HepG2 (cell line): Measurements from ENCODE around the gene HSCB. TPM values are rescaled to one million over a fixed set of nuclear protein-coding genes. Genes with fewer than 3 reads are reported as not detected.

Source experiments
- ATAC-seq: fragments of 200-7000 bp; cut with Tn5 transposase; 3 replicates; pipeline ENCODE4 v1.9.1; 2020; ENCODE audit warnings: mild to moderate bottlenecking, moderate library complexity
- BruUV-seq: library from RNA; stranded (reverse); fragments of 400-500 nt; replicated peaks from 2 replicates; lab custom pipeline; 2021; lab: Mats Ljungman, UMichigan
- CTCF ChIA-PET: fragments of 300-600 bp; formaldehyde crosslinking; extraction: SDS; loops from one replicate; lab custom pipeline; 2021; ENCODE audit warnings: low total read pairs, inconsistent platforms, low intra/inter-chr PET ratio; lab: Yijun Ruan, JAX
- POLR2A ChIA-PET: fragments of 350-600 bp; sonication (Branson Sonifier 250); formaldehyde crosslinking; loops from one replicate; lab custom pipeline; 2020; ENCODE audit warnings: antibody characterized with exemption, inconsistent platforms; lab: Yijun Ruan, JAX
- DNase-seq: peaks from one replicate; pipeline ENCODE4 v3.0.0-alpha.2; 2015; ENCODE audit warnings: low spot score
- FAIRE-seq: peaks from 3 replicates; lab custom pipeline; 2011; peaks lifted over from hg19 to GRCh38; lab: Jason Lieb, UNC
- H2AFZ ChIP-seq: one replicate; pipeline ENCODE4 v1.6.1; 2011; ENCODE audit warnings: low read length, inconsistent platforms
- H3K27ac ChIP-seq: fragments of 300-600 bp; 3 replicates; pipeline ENCODE4 v1.8.0; 2011; ENCODE audit warnings: mixed run types, mild to moderate bottlenecking, mixed read lengths, low read length, inconsistent platforms; ENCODE audit not compliant: insufficient read depth; ENCODE audit errors: extremely low read length
- H3K27me3 ChIP-seq, 2 experiments: fragments of 200-600 bp in 1 of 2; 2 replicates in 1 of 2; 3 replicates in 1 of 2; pipeline versions ENCODE4 v1.6.0 to v1.8.0; 2011; ENCODE audit warnings: low read length in 2 of 2, mild to moderate bottlenecking in 2 of 2, moderate library complexity in 2 of 2, inconsistent platforms in 1 of 2; ENCODE audit not compliant: insufficient read depth in 2 of 2, control insufficient read depth in 1 of 2
- H3K36me3 ChIP-seq, 2 experiments: fragments of 200-600 bp in 1 of 2; replicated peaks in 1 of 2; 2 replicates in 1 of 2; 3 replicates in 1 of 2; pipeline versions ENCODE4 v1.5.1 to v1.8.0; 2011; ENCODE audit warnings: low read length in 2 of 2, inconsistent platforms in 1 of 2; ENCODE audit not compliant: insufficient read depth in 2 of 2, control insufficient read depth in 1 of 2
- H3K4me1 ChIP-seq: 2 replicates; pipeline ENCODE4 v1.5.1; 2012; ENCODE audit warnings: low read length, inconsistent platforms; ENCODE audit not compliant: insufficient read depth
- H3K4me2 ChIP-seq: 2 replicates; pipeline ENCODE4 v1.6.0; 2011; ENCODE audit warnings: low read depth, low read length, inconsistent platforms
- H3K4me3 ChIP-seq, 3 experiments: fragments of 200-600 bp in 1 of 3; sonication (generic), shearing (Covaris generic) in 1 of 3; replicated peaks in 1 of 3; 2 replicates each; pipeline ENCODE4 v1.5.1; 2011 to 2016; ENCODE audit warnings: low read length in 3 of 3, inconsistent platforms in 2 of 3, low read depth in 2 of 3, mild to moderate bottlenecking in 2 of 3, control low read depth in 1 of 3, mixed read lengths in 1 of 3; ENCODE audit not compliant: insufficient read depth in 1 of 3
- H3K79me2 ChIP-seq: one replicate; pipeline ENCODE4 v1.6.1; 2011; ENCODE audit warnings: low read length, inconsistent platforms; ENCODE audit not compliant: insufficient read depth
- H3K9ac ChIP-seq: 2 replicates; pipeline ENCODE4 v1.6.0; 2011; ENCODE audit warnings: mild to moderate bottlenecking, low read depth, low read length, inconsistent platforms; ENCODE audit not compliant: insufficient read depth
- H3K9me3 ChIP-seq: 2 replicates; pipeline ENCODE4 v1.5.1; 2012; ENCODE audit warnings: mild to moderate bottlenecking, low read length
- H4K20me1 ChIP-seq: 2 replicates; pipeline ENCODE4 v1.6.0; 2011; ENCODE audit warnings: inconsistent platforms, mild to moderate bottlenecking, low read length, moderate library complexity; ENCODE audit not compliant: insufficient read depth
- CREM ChIP-seq, 2 experiments: sonication (generic) in 1 of 2; formaldehyde crosslinking in 1 of 2; IDR thresholded peaks; 2 replicates each; pipeline versions ENCODE4 v1.4.0 to v1.6.1; 2016 to 2020; ENCODE audit warnings: antibody characterized with exemption in 1 of 2, mild to moderate bottlenecking in 1 of 2, missing genetic modification reagents in 1 of 2
- GATA4 ChIP-seq: sonication (generic); IDR thresholded peaks from 2 replicates; pipeline ENCODE4 v1.6.1; 2016; ENCODE audit warnings: antibody characterized with exemption, low read depth, borderline replicate concordance
- GTF2F1 ChIP-seq: fragments of 150-350 bp; IDR thresholded peaks from 2 replicates; pipeline ENCODE4 v1.6.1; 2014; ENCODE audit warnings: low read length
- HOXA9 ChIP-seq: sonication (generic); formaldehyde crosslinking; IDR thresholded peaks from 2 replicates; pipeline ENCODE4 v1.8.1; 2022; ENCODE audit warnings: missing genetic modification reagents, mild to moderate bottlenecking, moderate library complexity, borderline replicate concordance
- JUN ChIP-seq: sonication (generic); formaldehyde crosslinking; IDR thresholded peaks from 2 replicates; pipeline ENCODE4 v1.4.0; 2020; ENCODE audit warnings: mild to moderate bottlenecking, missing genetic modification reagents
- LCORL ChIP-seq, 2 experiments: fragments of 450-650 bp in 1 of 2; sonication (generic) in 1 of 2; formaldehyde crosslinking in 1 of 2; IDR thresholded peaks; 2 replicates each; pipeline versions ENCODE4 v1.5.0 to v1.6.1; 2017 to 2020; ENCODE audit warnings: antibody characterized with exemption in 1 of 2, missing genetic modification reagents in 1 of 2
- MBD4 ChIP-seq: IDR thresholded peaks from 2 replicates; pipeline ENCODE4 v1.6.1; 2012; ENCODE audit warnings: low read length, inconsistent platforms, borderline replicate concordance
- RXRB ChIP-seq: IDR thresholded peaks from 2 replicates; pipeline ENCODE4 v1.6.1; 2016; ENCODE audit warnings: borderline replicate concordance, missing genetic modification reagents, missing compliant biosample characterization
- TAF15 ChIP-seq: fragments of 200-400 bp; formaldehyde crosslinking; IDR thresholded peaks from one replicate; pipeline ENCODE4 v1.6.1; 2018; ENCODE audit warnings: mild to moderate bottlenecking, low read depth, low read length; ENCODE audit not compliant: poor library complexity, severe bottlenecking
- TOPORS ChIP-seq: sonication (generic); formaldehyde crosslinking; IDR thresholded peaks from 2 replicates; pipeline ENCODE4 v1.8.0; 2023; ENCODE audit warnings: mild to moderate bottlenecking, missing genetic modification reagents
- ZNF235 ChIP-seq: sonication (generic); formaldehyde crosslinking; IDR thresholded peaks from 2 replicates; pipeline ENCODE4 v1.8.1; 2023; ENCODE audit warnings: mild to moderate bottlenecking, missing genetic modification reagents, borderline replicate concordance
- ZNF251 ChIP-seq: sonication (generic); formaldehyde crosslinking; IDR thresholded peaks from 2 replicates; pipeline ENCODE4 v1.9.0; 2021; ENCODE audit warnings: mild to moderate bottlenecking, missing genetic modification reagents
- ZNF276 ChIP-seq: sonication (generic); formaldehyde crosslinking; IDR thresholded peaks from 2 replicates; pipeline ENCODE4 v1.4.0; 2020; ENCODE audit warnings: mild to moderate bottlenecking, low read depth, missing genetic modification reagents
- ZNF598 ChIP-seq: sonication (generic); formaldehyde crosslinking; IDR thresholded peaks from 2 replicates; pipeline ENCODE4 v1.5.1; 2020; ENCODE audit warnings: mild to moderate bottlenecking, missing genetic modification reagents, borderline replicate concordance
- ZNF772 ChIP-seq: sonication (generic); formaldehyde crosslinking; IDR thresholded peaks from 2 replicates; pipeline ENCODE4 v1.5.0; 2020; ENCODE audit warnings: mild to moderate bottlenecking, missing genetic modification reagents
- ZNF776 ChIP-seq: sonication (generic); formaldehyde crosslinking; IDR thresholded peaks from 2 replicates; pipeline ENCODE4 v1.4.0; 2020; ENCODE audit warnings: mild to moderate bottlenecking, missing genetic modification reagents
- ZNF891 ChIP-seq: sonication (generic); formaldehyde crosslinking; IDR thresholded peaks from 2 replicates; pipeline ENCODE4 v1.5.0; 2020; ENCODE audit warnings: mild to moderate bottlenecking, missing genetic modification reagents
- WGBS: methylation state at CpG from one replicate; pipeline ENCODE4 v1.1.6; 2017; ENCODE audit warnings: low lambda C conversion rate; 5-methylcytosine and 5-hydroxymethylcytosine counted together
- in situ Hi-C: cut with HindIII; loops from 2 replicates; pipeline ENCODE4 v1.10.0; 2017; ENCODE audit warnings: low pct_unique_long_range_greater_than_20kb; ENCODE audit not compliant: extremely low pct_ligation_motif_present
- intact Hi-C: fragments of 100-400 bp; cut with micrococcal nuclease; formaldehyde crosslinking; loops from one replicate; pipeline ENCODE4 v1.10.0; 2022; ENCODE audit not compliant: unreplicated experiment
- polyA plus RNA-seq, 8 experiments: library from polyadenylated mRNA; depleted of rRNA in 3 of 8; stranded (reverse) in 7 of 8; unstranded in 1 of 8; fragments of >200 nt; fragmentation: Illumina TruSeq in 4 of 8; extraction: Trizol in 4 of 8; gene quantifications; 2 replicates each; pipeline versions ENCODE4 v1.2.1 to v1.2.3, GENCODE V29; 2011 to 2016; ENCODE audit warnings: low read depth in 4 of 8, missing spikeins in 1 of 8, mixed read lengths in 1 of 8; ENCODE audit not compliant: insufficient read depth in 1 of 8
- total RNA-seq, 5 experiments: library from RNA; depleted of rRNA; stranded (reverse); fragments of >200 nt; fragmentation: Illumina TruSeq; extraction: Trizol; gene quantifications; 2 replicates each; pipeline ENCODE4 v1.2.3, GENCODE V29; 2016; ENCODE audit warnings: low read depth in 1 of 5
- TF ChIP-seq, protein P1 (sequence below): IDR thresholded peaks from 2 replicates; pipeline ENCODE4 v1.6.1; 2016; ENCODE audit warnings: mild to moderate bottlenecking
- TF ChIP-seq, protein P2 (sequence below): sonication (generic); formaldehyde crosslinking; IDR thresholded peaks from 2 replicates; pipeline ENCODE4 v1.4.0; 2020; ENCODE audit warnings: missing genetic modification reagents

HSCB gene
- total and polyA plus RNA-seq, 2 of the 13 experiments (the other 11 are each of a cell fraction or from before 2014, with no cell fraction given): 15.4 to 20.9 TPM

DNA sequence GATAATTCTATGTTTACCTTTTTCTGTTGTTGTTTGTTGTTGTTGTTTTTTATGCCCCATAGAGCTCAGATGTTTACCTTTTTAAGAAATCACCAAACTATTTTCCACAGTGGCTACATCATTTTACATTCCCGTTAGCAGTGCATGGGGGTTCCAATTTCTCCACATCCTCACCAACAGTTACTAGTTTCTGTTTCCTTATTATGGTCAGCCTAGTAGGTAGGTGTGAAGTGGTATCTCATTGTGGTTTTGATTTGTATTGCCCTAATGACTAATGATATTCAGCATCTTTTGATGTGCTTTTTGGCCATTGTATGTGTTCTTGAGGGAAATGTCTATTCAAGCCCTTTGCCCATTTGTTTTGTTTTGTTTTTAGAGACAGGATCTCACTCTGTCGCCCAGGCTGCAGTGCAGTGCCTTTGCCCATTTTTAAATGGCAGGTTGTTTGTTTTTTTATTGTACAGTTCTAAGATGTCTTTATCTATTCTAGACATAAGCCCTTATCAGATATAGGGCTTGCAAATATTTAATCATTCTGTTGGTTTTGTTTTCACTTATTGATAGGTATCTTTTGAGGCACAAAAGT is 27.7 kb upstream of the HSCB start:
- ATAC-seq (no peak), DNase-seq (no peak), FAIRE-seq (no peak)
- H3K36me3 ChIP-seq: peaks cover 2 to 11% of the 10 kb centered on the region in 2 experiments; a peak in 4 of 5 replicates
- intact Hi-C loops (no loop called here), in situ Hi-C loops (no loop called here)
- peaks cover 33% of the 10 kb centered on the region for H3K4me1 ChIP-seq
- ChIA-PET POLR2A (no interaction called here), CTCF (no interaction called here)
- no peaks in the 10 kb centered on the region for H3K9me3 ChIP-seq
- BruUV-seq: no TSS peak
- no peak overlapping the region for H3K27ac ChIP-seq
- no peaks in the 10 kb centered on the region for H3K79me2 ChIP-seq
- no peak overlapping the region for H3K9ac ChIP-seq
- no peaks in the 10 kb centered on the region for H3K27me3 ChIP-seq
- H3K4me3 ChIP-seq: no peak overlapping the region
- H4K20me1 ChIP-seq: no peaks in the 10 kb centered on the region
- no peak overlapping the region for H3K4me2 ChIP-seq
- no peak overlapping the region for H2AFZ ChIP-seq
- WGBS: 97% methylated on average over 2 of the region's 2 CpGs
- TF ChIP-seq ZNF772 (CRISPR knock-in tag) (no peak), GATA4 (no peak), ZNF598 (no peak), ZNF776 (no peak), HOXA9 (no peak), CREM (IDR thresholded peaks at IDR 0.05) (no peak), CREM (CRISPR knock-in tag; IDR thresholded peaks at IDR 0.05) (no peak), TAF15 (no peak), LCORL (IDR thresholded peaks at IDR 0.05) (no peak), LCORL (CRISPR knock-in tag; IDR thresholded peaks at IDR 0.05) (no peak), TOPORS (CRISPR knock-in tag) (no peak), JUN (CRISPR knock-in tag) (no peak), ZNF891 (CRISPR knock-in tag) (no peak), MBD4 (no peak), ZNF276 (CRISPR knock-in tag) (no peak), ZNF251 (CRISPR knock-in tag) (no peak), GTF2F1 (no peak), RXRB (CRISPR knock-in tag) (no peak), ZNF235 (CRISPR knock-in tag) (no peak)
- TF ChIP-seq, protein P1, sequence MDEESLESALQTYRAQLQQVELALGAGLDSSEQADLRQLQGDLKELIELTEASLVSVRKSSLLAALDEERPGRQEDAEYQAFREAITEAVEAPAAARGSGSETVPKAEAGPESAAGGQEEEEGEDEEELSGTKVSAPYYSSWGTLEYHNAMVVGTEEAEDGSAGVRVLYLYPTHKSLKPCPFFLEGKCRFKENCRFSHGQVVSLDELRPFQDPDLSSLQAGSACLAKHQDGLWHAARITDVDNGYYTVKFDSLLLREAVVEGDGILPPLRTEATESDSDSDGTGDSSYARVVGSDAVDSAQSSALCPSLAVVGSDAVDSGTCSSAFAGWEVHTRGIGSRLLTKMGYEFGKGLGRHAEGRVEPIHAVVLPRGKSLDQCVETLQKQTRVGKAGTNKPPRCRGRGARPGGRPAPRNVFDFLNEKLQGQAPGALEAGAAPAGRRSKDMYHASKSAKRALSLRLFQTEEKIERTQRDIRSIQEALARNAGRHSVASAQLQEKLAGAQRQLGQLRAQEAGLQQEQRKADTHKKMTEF (CRISPR knock-in tag): no peak
- TF ChIP-seq, protein P2, sequence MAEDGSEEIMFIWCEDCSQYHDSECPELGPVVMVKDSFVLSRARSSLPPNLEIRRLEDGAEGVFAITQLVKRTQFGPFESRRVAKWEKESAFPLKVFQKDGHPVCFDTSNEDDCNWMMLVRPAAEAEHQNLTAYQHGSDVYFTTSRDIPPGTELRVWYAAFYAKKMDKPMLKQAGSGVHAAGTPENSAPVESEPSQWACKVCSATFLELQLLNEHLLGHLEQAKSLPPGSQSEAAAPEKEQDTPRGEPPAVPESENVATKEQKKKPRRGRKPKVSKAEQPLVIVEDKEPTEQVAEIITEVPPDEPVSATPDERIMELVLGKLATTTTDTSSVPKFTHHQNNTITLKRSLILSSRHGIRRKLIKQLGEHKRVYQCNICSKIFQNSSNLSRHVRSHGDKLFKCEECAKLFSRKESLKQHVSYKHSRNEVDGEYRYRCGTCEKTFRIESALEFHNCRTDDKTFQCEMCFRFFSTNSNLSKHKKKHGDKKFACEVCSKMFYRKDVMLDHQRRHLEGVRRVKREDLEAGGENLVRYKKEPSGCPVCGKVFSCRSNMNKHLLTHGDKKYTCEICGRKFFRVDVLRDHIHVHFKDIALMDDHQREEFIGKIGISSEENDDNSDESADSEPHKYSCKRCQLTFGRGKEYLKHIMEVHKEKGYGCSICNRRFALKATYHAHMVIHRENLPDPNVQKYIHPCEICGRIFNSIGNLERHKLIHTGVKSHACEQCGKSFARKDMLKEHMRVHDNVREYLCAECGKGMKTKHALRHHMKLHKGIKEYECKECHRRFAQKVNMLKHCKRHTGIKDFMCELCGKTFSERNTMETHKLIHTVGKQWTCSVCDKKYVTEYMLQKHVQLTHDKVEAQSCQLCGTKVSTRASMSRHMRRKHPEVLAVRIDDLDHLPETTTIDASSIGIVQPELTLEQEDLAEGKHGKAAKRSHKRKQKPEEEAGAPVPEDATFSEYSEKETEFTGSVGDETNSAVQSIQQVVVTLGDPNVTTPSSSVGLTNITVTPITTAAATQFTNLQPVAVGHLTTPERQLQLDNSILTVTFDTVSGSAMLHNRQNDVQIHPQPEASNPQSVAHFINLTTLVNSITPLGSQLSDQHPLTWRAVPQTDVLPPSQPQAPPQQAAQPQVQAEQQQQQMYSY (CRISPR knock-in tag): no peak
